Renal cortex interstitium (tissue), 11 donors: Measurements from ENCODE around the gene MYO15B. TPM values are rescaled to one million over a fixed set of nuclear protein-coding genes. Genes with fewer than 3 reads are reported as not detected.
A peak's percentile ranks its signal among the peaks of the same experiment; 100 is the strongest.

Experiments
- DNase-seq, 11 donors: peaks; one replicate each; pipeline ENCODE4 v3.0.0-alpha.2; 2013; ENCODE audit warnings: low read depth in 9 of 11, low spot score in 4 of 11; ENCODE audit errors: extremely low read depth in 1 of 11
- polyA plus RNA-seq, 3 donors: library from polyadenylated mRNA; unstranded; fragments of 120-200 nt; gene quantifications; one replicate each; pipeline ENCODE4 v1.2.1, GENCODE V29; 2013; ENCODE audit not compliant: insufficient read length in 3 of 3

MYO15B gene
- polyA plus RNA-seq, 3 donors: 123 to 286 (median 163) TPM

- no peak for DNase-seq
These were observed 55.4 kb downstream of the MYO15B start for GRCh38 chr17:75642784-75643642.

- no peak for DNase-seq
These were observed 56.0 kb downstream of the MYO15B start for GRCh38 chr17:75643643-75644017.

GRCh38 chr17:75645501-75645888, 57.9 kb downstream of the MYO15B start:
- DNase-seq: no peak

GRCh38 chr17:75645889-75646637, 58.5 kb downstream of the MYO15B start:
- peak in 8 of 11 donors; percentile 47 to 86 (median 71) for DNase-seq

GRCh38 chr17:75646638-75646992, 59.0 kb downstream of the MYO15B start:
- no peak for DNase-seq

- no peak for DNase-seq
These were observed 59.5 kb downstream of the MYO15B start for GRCh38 chr17:75647061-75647460.

- no peak for DNase-seq
These were observed 60.3 kb downstream of the MYO15B start for GRCh38 chr17:75647921-75648320.

GRCh38 chr17:75649687-75650086, 62.1 kb downstream of the MYO15B start:
- no peak for DNase-seq

GRCh38 chr17:75650874-75651273, 63.3 kb downstream of the MYO15B start:
- no peak for DNase-seq

- no peak for DNase-seq
These were observed 64.7 kb downstream of the MYO15B start for GRCh38 chr17:75652341-75652740.

- no peak for DNase-seq
These were observed 65.4 kb downstream of the MYO15B start for GRCh38 chr17:75652934-75653549.

- DNase-seq: no peak
These were observed 66.6 kb downstream of the MYO15B start for GRCh38 chr17:75654176-75654575.

GRCh38 chr17:75658237-75658636, 70.6 kb downstream of the MYO15B start:
- DNase-seq: no peak

- DNase-seq: no peak
These were observed 73.9 kb downstream of the MYO15B start for GRCh38 chr17:75661531-75661930.

- no peak for DNase-seq
These were observed 74.9 kb downstream of the MYO15B start for GRCh38 chr17:75662511-75662910.

- no peak for DNase-seq
These were observed 76.5 kb downstream of the MYO15B start for GRCh38 chr17:75664099-75664549.

GRCh38 chr17:75665981-75666380, 78.4 kb downstream of the MYO15B start:
- DNase-seq: no peak

GRCh38 chr17:75666959-75667790, 79.6 kb downstream of the MYO15B start, which contains the start of the genes RECQL5 and SAP30BP:
Gene RECQL5, minus strand, starts transcription at chr17:75667154. Its CDS starts 597 bp downstream, at chr17:75666557.
Gene SAP30BP, plus strand, starts transcription at chr17:75667338. Its CDS starts 35 bp downstream, at chr17:75667373.
- peak; percentile 97 to 99 (median 98) for DNase-seq

GRCh38 chr17:75667825-75668224, 80.2 kb downstream of the MYO15B start:
- no peak for DNase-seq
